Inflammatory macrophage treated with lipopolysaccharide for 4 hours (primary cell): ENCODE measurements around the gene DPM3.
"Not testable (repeated sequence)": the region's sequence is repeated elsewhere in the genome, so short reads cannot be mapped to it uniquely, and the experiment has no call there.

Experiments used
- DNase-seq: peaks from one replicate; pipeline ENCODE4 v3.0.0-alpha.2; 2020

Gene DPM3

DNA sequence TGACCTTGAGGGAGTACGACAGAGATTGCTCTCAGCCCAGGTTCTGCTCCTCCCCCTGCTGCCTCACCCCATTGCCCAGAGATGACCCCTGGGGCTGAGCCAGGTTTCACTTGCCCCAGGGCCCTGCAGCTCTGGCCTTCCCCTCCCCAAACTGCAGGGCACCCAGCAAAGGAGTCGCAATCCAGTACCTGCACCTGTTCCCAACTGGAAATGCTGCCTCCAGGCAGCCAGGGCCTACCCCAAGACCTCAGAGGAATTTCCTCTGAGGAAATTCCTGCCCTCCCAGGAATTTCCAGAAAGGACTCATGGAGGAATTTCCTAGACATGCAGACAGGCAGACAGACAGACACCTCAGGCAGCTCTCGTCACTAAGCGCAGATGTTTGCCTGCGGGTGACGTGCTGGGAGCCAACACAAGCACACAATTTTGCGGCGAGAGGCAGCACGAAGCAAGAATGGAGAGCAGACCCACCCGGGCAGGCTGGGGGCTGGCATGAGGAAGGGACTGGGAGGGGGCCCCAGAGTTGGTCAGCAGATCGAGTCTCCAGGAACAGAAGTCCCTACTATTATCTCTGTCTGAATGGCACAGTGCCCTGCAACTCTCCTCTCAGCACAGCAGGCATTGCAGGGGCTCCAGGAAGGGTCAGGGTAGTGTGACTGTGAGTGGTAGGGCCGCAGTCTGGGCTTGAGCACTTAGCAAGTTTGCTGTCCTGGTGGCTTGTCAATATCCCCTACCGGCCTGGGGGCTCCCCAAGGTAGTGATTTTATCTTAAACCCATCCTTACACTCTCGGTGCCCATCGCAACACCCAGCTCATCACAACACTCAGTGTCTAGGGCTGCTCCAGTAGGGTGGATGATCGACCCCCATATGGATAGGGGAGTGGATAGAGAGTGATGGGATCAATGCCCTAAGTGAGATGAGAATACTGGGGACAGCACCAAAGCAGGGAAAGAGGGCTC, 15.5 kb downstream of the DPM3 start:
- DNase-seq, result no peak

- DNase-seq, result no peak
Measured at GRCh38 chr1:155123801-155124200, 16.5 kb downstream of the DPM3 start.

DNA sequence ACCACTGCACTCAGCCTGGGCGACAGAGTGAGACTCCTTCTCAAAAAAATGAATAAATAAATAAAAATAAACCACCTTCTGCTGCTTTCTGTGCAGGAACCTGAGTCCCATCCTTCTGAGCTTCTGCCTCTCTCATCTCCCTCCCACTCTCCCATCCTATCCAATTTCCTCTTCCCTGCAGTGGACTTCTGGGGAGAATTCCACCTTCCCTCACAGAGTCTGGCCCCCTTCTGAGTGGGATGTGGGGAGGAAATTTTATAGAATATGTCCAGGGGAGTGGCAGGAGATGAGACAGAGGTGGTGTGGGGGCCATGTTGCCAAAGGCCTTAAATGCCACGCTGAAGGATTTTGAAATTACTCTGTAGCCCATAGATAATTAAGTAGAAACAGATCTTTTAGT, 18.0 kb downstream of the DPM3 start:
- DNase-seq, result no peak

GRCh38 chr1:155121249-155121648, 19.1 kb downstream of the DPM3 start:
- no peak for DNase-seq

DNA sequence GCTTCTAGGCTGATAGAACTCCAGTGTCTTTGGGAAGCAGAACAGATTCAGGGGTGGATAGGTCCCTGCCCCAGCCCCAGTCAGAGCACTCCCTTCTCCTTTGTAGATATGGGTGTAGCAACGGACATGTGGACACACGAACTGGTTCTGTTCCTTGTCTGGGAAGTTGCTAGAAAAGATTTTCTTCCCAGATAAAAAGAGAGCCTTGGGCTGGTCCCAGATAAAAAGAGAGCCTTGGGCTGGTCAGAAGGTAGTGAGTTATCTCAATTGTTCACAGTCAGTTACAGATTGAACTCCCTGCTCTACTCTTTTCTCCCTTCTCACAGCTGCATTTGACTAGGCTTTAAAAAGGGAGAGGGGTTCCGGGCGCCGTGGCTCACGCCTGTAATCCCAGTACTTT, 20.1 kb downstream of the DPM3 start:
- no peak for DNase-seq

- DNase-seq, result not testable (repeated sequence)
Measured at GRCh38 chr1:155118090-155118489, 22.2 kb downstream of the DPM3 start.

GRCh38 chr1:155117610-155118009, 22.7 kb downstream of the DPM3 start:
- no peak for DNase-seq

DNA sequence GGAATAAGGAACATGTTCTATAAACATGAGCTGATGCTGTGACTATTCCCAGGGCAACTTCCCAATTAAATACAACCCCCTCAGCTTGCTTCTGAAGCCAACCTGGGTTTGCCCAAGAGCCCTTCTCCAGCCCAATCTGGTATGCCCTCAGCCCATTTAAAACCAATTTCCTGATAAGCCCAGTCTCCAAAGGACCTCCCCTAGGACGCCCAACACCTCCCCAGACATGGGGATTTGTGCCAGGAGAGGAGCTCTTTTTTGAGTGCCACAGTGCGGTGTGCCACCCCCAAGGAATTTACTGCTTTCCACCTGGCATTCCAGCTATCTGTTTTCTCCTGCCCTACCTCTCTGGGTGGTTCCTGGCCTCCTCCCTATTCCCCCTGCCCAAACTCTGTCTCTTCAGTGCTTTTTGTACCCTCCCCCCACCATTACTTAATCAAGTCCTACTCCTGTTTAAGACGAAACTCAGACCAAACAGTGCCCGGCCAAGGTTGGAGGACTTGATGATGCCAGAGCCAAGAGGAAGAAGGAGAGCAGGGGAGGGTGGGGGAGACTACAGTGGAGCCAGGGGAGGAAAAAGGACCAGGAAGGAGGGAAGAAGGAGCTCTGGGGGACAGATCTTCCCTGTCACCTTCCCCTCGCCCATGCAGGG, 24.1 kb downstream of the DPM3 start:
- no peak for DNase-seq

GRCh38 chr1:155113450-155113980, 26.8 kb downstream of the DPM3 start:
- DNase-seq, result no peak

DNA sequence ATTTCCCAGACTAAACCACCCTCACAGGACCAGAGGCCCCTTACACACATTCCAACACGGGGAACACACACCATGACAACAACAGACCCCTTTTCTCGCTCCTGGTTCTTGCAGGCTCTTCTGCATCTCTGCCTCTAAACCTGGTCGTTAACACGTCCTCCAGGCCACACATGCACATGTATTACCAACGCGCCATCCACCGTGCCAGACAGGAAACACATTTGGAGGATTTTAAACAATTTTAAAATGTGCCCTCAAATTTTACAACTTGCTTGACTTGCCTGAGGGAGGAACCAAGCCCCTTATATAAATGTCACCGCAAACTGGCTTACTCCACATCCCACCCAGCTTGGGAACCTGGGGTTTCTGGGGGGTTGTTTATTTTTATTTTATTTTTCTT, 29.5 kb downstream of the DPM3 start:
- no peak for DNase-seq

- DNase-seq, result no peak
Measured at GRCh38 chr1:155110381-155110780, 29.9 kb downstream of the DPM3 start.

- no peak for DNase-seq
Measured at GRCh38 chr1:155108296-155108695, 32.0 kb downstream of the DPM3 start.

GRCh38 chr1:155107309-155108264, 32.7 kb downstream of the DPM3 start:
- no peak for DNase-seq

DNA sequence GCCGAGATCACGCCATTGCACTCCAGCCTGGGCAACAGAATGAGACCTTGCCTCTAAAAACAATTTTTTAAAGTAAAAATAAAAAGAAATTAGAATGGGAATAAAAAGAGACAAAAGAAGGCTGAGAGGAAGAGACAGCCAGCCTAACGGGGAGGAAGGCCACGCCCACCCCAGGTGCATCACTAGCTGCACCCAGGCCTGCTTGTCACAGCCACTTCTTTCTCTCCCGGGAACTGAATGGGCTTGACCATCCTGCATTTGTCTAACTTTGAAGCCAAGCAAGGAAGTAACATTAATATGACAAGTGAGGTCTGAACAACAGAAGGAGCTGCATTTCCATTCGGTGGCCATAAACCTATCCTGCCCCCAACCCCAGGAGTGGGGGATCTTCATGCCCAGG, 33.5 kb downstream of the DPM3 start:
- no peak for DNase-seq

GRCh38 chr1:155105604-155106011, 34.7 kb downstream of the DPM3 start:
- no peak for DNase-seq

DNA sequence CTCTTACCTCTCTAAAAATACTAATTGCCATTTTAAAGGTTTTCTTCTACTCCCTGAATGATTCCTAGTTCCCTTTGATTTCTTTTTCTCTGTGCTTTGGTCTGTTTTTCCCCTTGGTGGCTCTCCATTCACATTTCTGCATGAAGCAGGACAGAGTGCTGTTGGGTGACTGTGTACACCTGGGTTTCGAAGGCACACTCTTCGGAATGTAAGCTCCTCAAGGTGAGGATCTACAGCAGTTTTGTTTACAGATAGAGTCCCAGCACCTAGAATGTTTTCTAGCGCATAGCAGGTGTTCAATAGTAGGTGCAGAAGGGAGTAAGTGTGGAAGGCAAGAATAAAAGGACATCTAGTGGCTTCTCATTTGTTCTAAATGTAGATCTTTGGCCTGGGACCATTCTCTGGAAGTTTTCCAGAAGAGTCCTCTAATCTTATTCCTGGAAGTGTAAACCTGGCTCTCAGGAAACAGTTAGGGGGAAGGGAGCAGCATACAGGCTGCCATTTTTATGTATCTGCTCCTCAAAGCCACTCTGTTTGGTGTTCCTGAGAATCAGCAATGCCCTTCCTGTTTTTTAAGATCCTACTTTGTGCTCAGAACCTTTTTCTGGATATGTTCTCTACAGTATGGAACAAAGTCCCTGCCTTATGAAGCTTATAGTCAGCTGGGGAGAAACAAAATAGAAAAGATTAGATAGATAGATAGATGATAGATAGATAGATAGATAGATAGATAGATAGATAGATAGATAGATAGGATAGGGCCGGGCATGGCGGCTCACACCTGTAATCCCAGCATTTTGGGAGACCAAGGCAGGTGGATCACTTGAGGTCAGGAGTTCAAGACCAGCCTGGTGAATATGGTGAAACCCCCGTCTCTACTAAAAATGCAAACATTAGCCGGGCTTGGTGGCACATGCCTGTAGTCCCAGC, 35.5 kb downstream of the DPM3 start:
- DNase-seq, result no peak

GRCh38 chr1:155103325-155103724, 37.0 kb downstream of the DPM3 start:
- no peak for DNase-seq

DNA sequence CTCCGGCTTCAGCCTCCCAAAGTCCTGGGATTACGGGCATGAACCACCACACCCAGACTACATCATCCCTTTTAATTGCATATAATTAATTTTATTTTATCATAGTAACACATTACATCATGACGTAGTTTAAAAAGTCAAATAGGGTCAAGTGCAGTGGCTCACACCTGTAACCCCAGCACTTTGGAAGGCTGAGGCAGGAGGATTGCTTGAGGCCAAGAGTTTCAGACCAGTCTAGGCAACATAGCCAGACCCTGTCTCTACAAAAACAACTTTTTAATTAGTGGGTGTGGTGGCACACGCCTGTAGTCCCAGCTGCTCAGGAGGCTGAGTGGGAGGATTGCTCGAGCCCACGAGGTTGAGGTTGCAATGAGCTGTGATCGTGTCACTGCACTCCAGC, 41.0 kb downstream of the DPM3 start:
- DNase-seq, result no peak

GRCh38 chr1:155094622-155094948, 45.7 kb downstream of the DPM3 start:
- DNase-seq, result no peak

GRCh38 chr1:155093911-155094621, 46.3 kb downstream of the DPM3 start:
- DNase-seq, result peak; percentile 44

GRCh38 chr1:155092641-155093040, 47.7 kb downstream of the DPM3 start:
- no peak for DNase-seq
